Activated B cell treated with CpG ODN at 0.5 μM for 24 hours (primary cell): ENCODE data around the gene PCDHB8. TPM values are rescaled to one million over a fixed set of nuclear protein-coding genes. Genes with fewer than 3 reads are reported as not detected.
"Not testable (repeated sequence)": the region's sequence is repeated elsewhere in the genome, so short reads cannot be mapped to it uniquely, and the experiment has no call there.

ENCODE experiments used
- ATAC-seq: fragments of 200-7000 bp; cut with Tn5 transposase; one replicate; pipeline ENCODE4 v1.10.0; 2021; ENCODE audit warnings: low read depth, mild to moderate bottlenecking, moderate library complexity
- CTCF ChIA-PET: fragments of 350-600 bp; sonication (Branson Sonifier 250); formaldehyde crosslinking; loops from one replicate; lab custom pipeline; 2021; ENCODE audit warnings: antibody characterized with exemption; lab: Charles Lee
- POLR2A ChIA-PET: fragments of 350-600 bp; sonication (Branson Sonifier 250); formaldehyde crosslinking; loops from one replicate; lab custom pipeline; 2021; ENCODE audit warnings: antibody characterized with exemption; lab: Charles Lee
- DNase-seq: peaks from one replicate; pipeline ENCODE4 v3.0.0; 2022
- H3K27ac Mint-ChIP-seq: one replicate; pipeline ENCODE4 v1.8.0; 2020; ENCODE audit warnings: mixed read lengths
- H3K27me3 Mint-ChIP-seq: one replicate; pipeline ENCODE4 v1.8.0; 2021; ENCODE audit warnings: mixed read lengths
- H3K36me3 Mint-ChIP-seq: one replicate; pipeline ENCODE4 v1.8.0; 2021; ENCODE audit warnings: low read depth, mixed read lengths
- H3K4me1 Mint-ChIP-seq: one replicate; pipeline ENCODE4 v1.8.0; 2021; ENCODE audit warnings: mixed read lengths
- H3K4me3 Mint-ChIP-seq: one replicate; pipeline ENCODE4 v1.8.0; 2020; ENCODE audit warnings: mild to moderate bottlenecking, mixed read lengths
- H3K9me3 Mint-ChIP-seq: one replicate; pipeline ENCODE4 v1.8.0; 2020; ENCODE audit warnings: mixed read lengths
- intact Hi-C: fragments of 100-400 bp; cut with micrococcal nuclease; formaldehyde crosslinking; loops from one replicate; pipeline ENCODE4 v1.15.1; 2024
- total RNA-seq: library from RNA; stranded (reverse); gene quantifications from 2 replicates; pipeline ENCODE4 v1.2.3, GENCODE V29; 2022
- TF ChIP-seq, protein P1 (sequence below): fragments of 200-600 bp; IDR thresholded peaks from one replicate; pipeline ENCODE4 v1.8.0; 2022; ENCODE audit warnings: antibody characterized with exemption, mild to moderate bottlenecking

Gene PCDHB8
- total RNA-seq, 1 donor from 2014 or later, result not detected

DNA sequence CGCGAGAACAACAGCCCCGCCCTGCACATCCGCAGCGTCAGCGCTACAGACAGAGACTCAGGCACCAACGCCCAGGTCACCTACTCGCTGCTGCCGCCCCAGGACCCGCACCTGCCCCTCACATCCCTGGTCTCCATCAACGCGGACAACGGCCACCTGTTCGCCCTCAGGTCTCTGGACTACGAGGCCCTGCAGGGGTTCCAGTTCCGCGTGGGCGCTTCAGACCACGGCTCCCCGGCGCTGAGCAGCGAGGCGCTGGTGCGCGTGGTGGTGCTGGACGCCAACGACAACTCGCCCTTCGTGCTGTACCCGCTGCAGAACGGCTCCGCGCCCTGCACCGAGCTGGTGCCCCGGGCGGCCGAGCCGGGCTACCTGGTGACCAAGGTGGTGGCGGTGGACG lies 37.9 kb downstream of the PCDHB8 start:
- peaks cover 21% of the 10 kb centered on the region for H3K9me3 Mint-ChIP-seq
- H3K36me3 Mint-ChIP-seq, H3K4me3 Mint-ChIP-seq, DNase-seq, H3K4me1 Mint-ChIP-seq, CTCF ChIA-PET, ATAC-seq, intact Hi-C loops, H3K27ac Mint-ChIP-seq, POLR2A ChIA-PET: not testable (repeated sequence)
- peaks cover 30% of the 10 kb centered on the region for H3K27me3 Mint-ChIP-seq

DNA sequence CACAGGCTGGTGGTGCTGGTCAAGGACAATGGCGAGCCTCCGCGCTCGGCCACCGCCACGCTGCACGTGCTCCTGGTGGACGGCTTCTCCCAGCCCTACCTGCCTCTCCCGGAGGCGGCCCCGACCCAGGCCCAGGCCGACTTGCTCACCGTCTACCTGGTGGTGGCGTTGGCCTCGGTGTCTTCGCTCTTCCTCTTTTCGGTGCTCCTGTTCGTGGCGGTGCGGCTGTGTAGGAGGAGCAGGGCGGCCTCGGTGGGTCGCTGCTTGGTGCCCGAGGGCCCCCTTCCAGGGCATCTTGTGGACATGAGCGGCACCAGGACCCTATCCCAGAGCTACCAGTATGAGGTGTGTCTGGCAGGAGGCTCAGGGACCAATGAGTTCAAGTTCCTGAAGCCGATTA lies 38.4 kb downstream of the PCDHB8 start:
- DNase-seq, H3K36me3 Mint-ChIP-seq, H3K27ac Mint-ChIP-seq, CTCF ChIA-PET, intact Hi-C loops, H3K4me1 Mint-ChIP-seq, H3K4me3 Mint-ChIP-seq, ATAC-seq: not testable (repeated sequence)
- H3K27me3 Mint-ChIP-seq, result peaks cover 28% of the 10 kb centered on the region
- POLR2A ChIA-PET, result interaction anchor here (0.5 kb wide), 1 partner anchor 461 kb away, joined by 3 read pairs; no protein-coding TSS in a partner anchor
- peaks cover 19% of the 10 kb centered on the region for H3K9me3 Mint-ChIP-seq

DNA sequence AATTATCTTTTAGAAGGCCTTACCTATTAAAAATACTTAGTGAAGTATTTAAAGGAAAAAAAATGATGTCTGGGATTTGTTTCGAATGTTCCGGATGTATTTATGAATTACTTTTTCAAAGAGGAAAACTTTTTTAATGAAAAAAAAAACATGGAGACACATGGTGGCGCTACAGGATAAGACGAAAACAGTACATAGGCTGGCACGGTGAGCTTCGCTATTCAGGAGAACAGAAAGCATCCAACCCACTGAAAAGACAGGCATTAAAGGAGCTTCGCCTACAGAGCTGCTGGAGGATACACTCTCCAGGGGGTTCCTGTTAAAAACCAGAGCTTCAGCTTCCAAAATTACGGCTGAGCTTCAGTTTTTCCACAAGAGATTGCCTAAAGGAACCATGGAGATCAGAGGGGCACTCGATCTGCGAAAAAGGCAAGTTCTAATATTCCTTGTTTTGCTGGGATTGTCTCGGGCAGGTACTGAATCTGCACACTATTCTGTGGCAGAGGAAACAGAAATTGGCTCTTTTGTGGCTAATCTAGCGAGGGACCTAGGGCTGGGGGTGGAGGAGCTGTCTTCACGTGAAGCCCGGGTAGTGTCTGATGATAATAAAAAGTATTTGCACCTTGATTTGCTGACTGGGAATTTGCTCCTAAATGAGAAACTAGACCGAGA lies 45.7 kb downstream of the PCDHB8 start, which contains the start of gene PCDHB14:
Gene PCDHB14 (plus strand): TSS at position 232 of the 672 bp plus-strand sequence. CDS start 163 bp downstream, at position 395.
- no peaks in the 10 kb centered on the region for H3K36me3 Mint-ChIP-seq
- intact Hi-C loops, result loop anchor here (2.0 kb wide), 1 partner anchor 342 kb away; no protein-coding TSS in a partner anchor
- H3K4me3 Mint-ChIP-seq, result no peak within 1 kb of the TSS
- peaks cover 2% of the 10 kb centered on the region for H3K4me1 Mint-ChIP-seq
- DNase-seq (no peak), ATAC-seq (no peak)
- ChIA-PET POLR2A (no interaction called here), CTCF (interaction anchor here (0.6 to 2.5 kb wide), 7 partner anchors 15 to 429 kb away, joined by 3 to 11 read pairs (median 4); partner anchors contain the start of genes FCHSD1 and PCDHGA12)
- H3K27ac Mint-ChIP-seq, result no peak within 1 kb of the TSS
- TF ChIP-seq, protein P1, sequence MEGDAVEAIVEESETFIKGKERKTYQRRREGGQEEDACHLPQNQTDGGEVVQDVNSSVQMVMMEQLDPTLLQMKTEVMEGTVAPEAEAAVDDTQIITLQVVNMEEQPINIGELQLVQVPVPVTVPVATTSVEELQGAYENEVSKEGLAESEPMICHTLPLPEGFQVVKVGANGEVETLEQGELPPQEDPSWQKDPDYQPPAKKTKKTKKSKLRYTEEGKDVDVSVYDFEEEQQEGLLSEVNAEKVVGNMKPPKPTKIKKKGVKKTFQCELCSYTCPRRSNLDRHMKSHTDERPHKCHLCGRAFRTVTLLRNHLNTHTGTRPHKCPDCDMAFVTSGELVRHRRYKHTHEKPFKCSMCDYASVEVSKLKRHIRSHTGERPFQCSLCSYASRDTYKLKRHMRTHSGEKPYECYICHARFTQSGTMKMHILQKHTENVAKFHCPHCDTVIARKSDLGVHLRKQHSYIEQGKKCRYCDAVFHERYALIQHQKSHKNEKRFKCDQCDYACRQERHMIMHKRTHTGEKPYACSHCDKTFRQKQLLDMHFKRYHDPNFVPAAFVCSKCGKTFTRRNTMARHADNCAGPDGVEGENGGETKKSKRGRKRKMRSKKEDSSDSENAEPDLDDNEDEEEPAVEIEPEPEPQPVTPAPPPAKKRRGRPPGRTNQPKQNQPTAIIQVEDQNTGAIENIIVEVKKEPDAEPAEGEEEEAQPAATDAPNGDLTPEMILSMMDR, result no peak
- H3K9me3 Mint-ChIP-seq, result peaks cover 13% of the 10 kb centered on the region
- H3K27me3 Mint-ChIP-seq, result peaks cover 27% of the 10 kb centered on the region

DNA sequence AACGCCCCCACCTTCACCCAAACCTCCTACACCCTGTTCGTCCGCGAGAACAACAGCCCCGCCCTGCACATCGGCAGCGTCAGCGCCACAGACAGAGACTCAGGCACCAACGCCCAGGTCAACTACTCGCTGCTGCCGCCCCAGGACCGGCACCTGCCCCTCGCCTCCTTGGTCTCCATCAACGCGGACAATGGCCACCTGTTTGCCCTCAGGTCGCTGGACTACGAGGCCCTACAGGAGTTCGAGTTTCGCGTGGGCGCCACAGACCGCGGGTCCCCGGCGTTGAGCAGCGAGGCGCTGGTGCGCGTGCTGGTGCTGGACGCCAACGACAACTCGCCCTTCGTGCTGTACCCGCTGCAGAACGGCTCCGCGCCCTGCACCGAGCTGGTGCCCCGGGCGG lies 47.3 kb downstream of the PCDHB8 start:
- H3K27me3 Mint-ChIP-seq, result peaks cover 21% of the 10 kb centered on the region
- H3K27ac Mint-ChIP-seq, H3K4me3 Mint-ChIP-seq, intact Hi-C loops, POLR2A ChIA-PET, ATAC-seq, H3K36me3 Mint-ChIP-seq, H3K9me3 Mint-ChIP-seq, CTCF ChIA-PET, DNase-seq, H3K4me1 Mint-ChIP-seq: not testable (repeated sequence)

DNA sequence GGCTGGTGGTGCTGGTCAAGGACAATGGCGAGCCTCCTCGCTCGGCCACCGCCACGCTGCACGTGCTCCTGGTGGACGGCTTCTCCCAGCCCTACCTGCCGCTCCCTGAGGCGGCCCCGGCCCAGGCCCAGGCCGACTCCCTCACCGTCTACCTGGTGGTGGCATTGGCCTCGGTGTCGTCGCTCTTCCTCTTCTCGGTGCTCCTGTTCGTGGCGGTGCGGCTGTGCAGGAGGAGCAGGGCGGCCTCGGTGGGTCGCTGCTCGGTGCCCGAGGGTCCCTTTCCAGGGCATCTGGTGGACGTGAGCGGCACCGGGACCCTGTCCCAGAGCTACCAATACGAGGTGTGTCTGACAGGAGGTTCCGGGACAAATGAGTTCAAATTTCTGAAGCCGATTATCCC lies 47.8 kb downstream of the PCDHB8 start:
- CTCF ChIA-PET, DNase-seq, H3K27ac Mint-ChIP-seq, ATAC-seq, POLR2A ChIA-PET, intact Hi-C loops, H3K36me3 Mint-ChIP-seq, H3K4me3 Mint-ChIP-seq, H3K9me3 Mint-ChIP-seq, H3K4me1 Mint-ChIP-seq: not testable (repeated sequence)
- H3K27me3 Mint-ChIP-seq, result peaks cover 16% of the 10 kb centered on the region

Other genes with a start within 250 kb of the PCDHB8 start
- not detected in 2 replicates for gene PCDHAC2, start 211.3 kb upstream of the PCDHB8 start, total RNA-seq
- gene PCDHB1, start 126.4 kb upstream of the PCDHB8 start, total RNA-seq, result not detected in 2 replicates
- gene PCDHB2, start 83.2 kb upstream of the PCDHB8 start, total RNA-seq, result not detected in 2 replicates
- gene PCDHB3, start 77.3 kb upstream of the PCDHB8 start, total RNA-seq, result 0.07 TPM in 1 of 2 replicates, not detected in the other
- gene PCDHB4, start 56.0 kb upstream of the PCDHB8 start, total RNA-seq, result not detected in 2 replicates
- gene PCDHB5, start 42.6 kb upstream of the PCDHB8 start, total RNA-seq, result not detected in 2 replicates
- gene PCDHB6, start 27.7 kb upstream of the PCDHB8 start, total RNA-seq, result not detected in 2 replicates
- not detected in 2 replicates for gene PCDHB7, start 5.1 kb upstream of the PCDHB8 start, total RNA-seq
- gene PCDHB16, start 4.6 kb downstream of the PCDHB8 start, total RNA-seq, result not detected in 2 replicates
- gene PCDHB9, start 9.4 kb downstream of the PCDHB8 start, total RNA-seq, result 0.27 and 0.29 TPM in 2 replicates
- gene PCDHB10, start 14.6 kb downstream of the PCDHB8 start, total RNA-seq, result 0.07 TPM in 1 of 2 replicates, not detected in the other
- not detected in 2 replicates for gene PCDHB11, start 21.8 kb downstream of the PCDHB8 start, total RNA-seq
- gene PCDHB12, start 30.9 kb downstream of the PCDHB8 start, total RNA-seq, result not detected in 2 replicates
- 0.07 and 0.09 TPM in 2 replicates for gene PCDHB13, start 36.1 kb downstream of the PCDHB8 start, total RNA-seq
- gene PCDHB14, start 45.6 kb downstream of the PCDHB8 start, total RNA-seq, result 0.11 TPM in 1 of 2 replicates, not detected in the other
- gene PCDHB15, start 67.6 kb downstream of the PCDHB8 start, total RNA-seq, result not detected in 2 replicates
- gene SLC25A2, start 126.3 kb downstream of the PCDHB8 start, total RNA-seq, result 2.6 and 3.9 TPM in 2 replicates
- gene TAF7, start 143.0 kb downstream of the PCDHB8 start, total RNA-seq, result 86.7 and 87.3 TPM in 2 replicates
- 0.20 and 0.29 TPM in 2 replicates for gene PCDHGA1, start 152.7 kb downstream of the PCDHB8 start, total RNA-seq
- gene PCDHGA2, start 161.0 kb downstream of the PCDHB8 start, total RNA-seq, result 0.09 and 0.15 TPM in 2 replicates
- gene PCDHGA3, start 166.0 kb downstream of the PCDHB8 start, total RNA-seq, result 0.20 and 0.51 TPM in 2 replicates
- gene PCDHGB1, start 172.3 kb downstream of the PCDHB8 start, total RNA-seq, result 0.37 and 0.44 TPM in 2 replicates
- gene PCDHGA4, start 177.2 kb downstream of the PCDHB8 start, total RNA-seq, result 0.34 and 0.75 TPM in 2 replicates
- gene PCDHGB2, start 182.2 kb downstream of the PCDHB8 start, total RNA-seq, result 2.2 and 2.6 TPM in 2 replicates
- gene PCDHGA5, start 186.4 kb downstream of the PCDHB8 start, total RNA-seq, result 1.1 and 1.2 TPM in 2 replicates
- gene PCDHGB3, start 192.5 kb downstream of the PCDHB8 start, total RNA-seq, result 2.0 and 2.6 TPM in 2 replicates
- 1.8 and 2.3 TPM in 2 replicates for gene PCDHGA6, start 196.1 kb downstream of the PCDHB8 start, total RNA-seq
- gene PCDHGA7, start 205.0 kb downstream of the PCDHB8 start, total RNA-seq, result 1.3 and 1.6 TPM in 2 replicates
- 0.91 and 1.2 TPM in 2 replicates for gene PCDHGB4, start 209.9 kb downstream of the PCDHB8 start, total RNA-seq
- 0.54 and 0.69 TPM in 2 replicates for gene PCDHGA8, start 214.8 kb downstream of the PCDHB8 start, total RNA-seq
- gene PCDHGB5, start 220.2 kb downstream of the PCDHB8 start, total RNA-seq, result 1.8 and 2.7 TPM in 2 replicates
- 1.1 and 1.3 TPM in 2 replicates for gene PCDHGA9, start 225.0 kb downstream of the PCDHB8 start, total RNA-seq
- gene PCDHGB6, start 230.2 kb downstream of the PCDHB8 start, total RNA-seq, result 1.2 and 1.6 TPM in 2 replicates
- gene PCDHGA10, start 235.2 kb downstream of the PCDHB8 start, total RNA-seq, result 1.2 and 1.3 TPM in 2 replicates
- 1.2 and 1.4 TPM in 2 replicates for gene PCDHGB7, start 239.9 kb downstream of the PCDHB8 start, total RNA-seq
- gene PCDHGA11, start 243.3 kb downstream of the PCDHB8 start, total RNA-seq, result 0.73 and 1.1 TPM in 2 replicates